Measurements from ENCODE around the gene COL8A1.

Gene COL8A1

DNA sequence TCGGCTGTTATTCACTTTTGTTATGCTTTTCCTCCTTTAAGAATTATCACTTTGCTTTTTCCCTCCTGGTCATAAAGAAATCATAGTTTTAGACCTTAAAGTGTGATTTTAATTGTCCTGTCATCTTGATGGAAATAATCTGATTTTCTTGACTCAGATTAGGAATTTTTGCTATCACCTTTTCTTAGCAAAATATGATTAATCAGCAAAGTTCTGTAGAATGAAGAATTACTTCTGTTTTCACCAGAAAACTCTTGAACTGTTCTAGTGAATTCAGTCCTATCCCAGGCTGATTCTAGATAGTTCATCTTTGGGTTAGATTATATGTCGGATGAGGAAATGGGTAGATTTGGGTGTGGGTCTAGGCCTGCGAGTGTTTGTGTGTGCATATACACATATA, 191.4 kb downstream of the COL8A1 start:
- Histone ChIP-seq H3K27me3 (ENCODE audit: insufficient read depth, poor library complexity, severe bottlenecking) (no peaks in the 10 kb centered on the region), H3K4me3 (replicated peaks; ENCODE audit: insufficient read depth, low read length) (no peak overlapping the region), H3K27ac (replicated peaks) (no peak overlapping the region)
- no peak for DNase-seq (ENCODE audit: low read depth in 1 of 2, low spot score in 1 of 2)
- no peak for TF ChIP-seq SPI1 (IDR thresholded peaks at IDR 0.05; ENCODE audit: borderline replicate concordance, low read depth)
- TF ChIP-seq, protein P1, sequence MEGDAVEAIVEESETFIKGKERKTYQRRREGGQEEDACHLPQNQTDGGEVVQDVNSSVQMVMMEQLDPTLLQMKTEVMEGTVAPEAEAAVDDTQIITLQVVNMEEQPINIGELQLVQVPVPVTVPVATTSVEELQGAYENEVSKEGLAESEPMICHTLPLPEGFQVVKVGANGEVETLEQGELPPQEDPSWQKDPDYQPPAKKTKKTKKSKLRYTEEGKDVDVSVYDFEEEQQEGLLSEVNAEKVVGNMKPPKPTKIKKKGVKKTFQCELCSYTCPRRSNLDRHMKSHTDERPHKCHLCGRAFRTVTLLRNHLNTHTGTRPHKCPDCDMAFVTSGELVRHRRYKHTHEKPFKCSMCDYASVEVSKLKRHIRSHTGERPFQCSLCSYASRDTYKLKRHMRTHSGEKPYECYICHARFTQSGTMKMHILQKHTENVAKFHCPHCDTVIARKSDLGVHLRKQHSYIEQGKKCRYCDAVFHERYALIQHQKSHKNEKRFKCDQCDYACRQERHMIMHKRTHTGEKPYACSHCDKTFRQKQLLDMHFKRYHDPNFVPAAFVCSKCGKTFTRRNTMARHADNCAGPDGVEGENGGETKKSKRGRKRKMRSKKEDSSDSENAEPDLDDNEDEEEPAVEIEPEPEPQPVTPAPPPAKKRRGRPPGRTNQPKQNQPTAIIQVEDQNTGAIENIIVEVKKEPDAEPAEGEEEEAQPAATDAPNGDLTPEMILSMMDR (IDR thresholded peaks at IDR 0.05; ENCODE audit: insufficient read depth, low read length) = no peak
- TF ChIP-seq, protein P2, sequence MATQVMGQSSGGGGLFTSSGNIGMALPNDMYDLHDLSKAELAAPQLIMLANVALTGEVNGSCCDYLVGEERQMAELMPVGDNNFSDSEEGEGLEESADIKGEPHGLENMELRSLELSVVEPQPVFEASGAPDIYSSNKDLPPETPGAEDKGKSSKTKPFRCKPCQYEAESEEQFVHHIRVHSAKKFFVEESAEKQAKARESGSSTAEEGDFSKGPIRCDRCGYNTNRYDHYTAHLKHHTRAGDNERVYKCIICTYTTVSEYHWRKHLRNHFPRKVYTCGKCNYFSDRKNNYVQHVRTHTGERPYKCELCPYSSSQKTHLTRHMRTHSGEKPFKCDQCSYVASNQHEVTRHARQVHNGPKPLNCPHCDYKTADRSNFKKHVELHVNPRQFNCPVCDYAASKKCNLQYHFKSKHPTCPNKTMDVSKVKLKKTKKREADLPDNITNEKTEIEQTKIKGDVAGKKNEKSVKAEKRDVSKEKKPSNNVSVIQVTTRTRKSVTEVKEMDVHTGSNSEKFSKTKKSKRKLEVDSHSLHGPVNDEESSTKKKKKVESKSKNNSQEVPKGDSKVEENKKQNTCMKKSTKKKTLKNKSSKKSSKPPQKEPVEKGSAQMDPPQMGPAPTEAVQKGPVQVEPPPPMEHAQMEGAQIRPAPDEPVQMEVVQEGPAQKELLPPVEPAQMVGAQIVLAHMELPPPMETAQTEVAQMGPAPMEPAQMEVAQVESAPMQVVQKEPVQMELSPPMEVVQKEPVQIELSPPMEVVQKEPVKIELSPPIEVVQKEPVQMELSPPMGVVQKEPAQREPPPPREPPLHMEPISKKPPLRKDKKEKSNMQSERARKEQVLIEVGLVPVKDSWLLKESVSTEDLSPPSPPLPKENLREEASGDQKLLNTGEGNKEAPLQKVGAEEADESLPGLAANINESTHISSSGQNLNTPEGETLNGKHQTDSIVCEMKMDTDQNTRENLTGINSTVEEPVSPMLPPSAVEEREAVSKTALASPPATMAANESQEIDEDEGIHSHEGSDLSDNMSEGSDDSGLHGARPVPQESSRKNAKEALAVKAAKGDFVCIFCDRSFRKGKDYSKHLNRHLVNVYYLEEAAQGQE (IDR thresholded peaks at IDR 0.05; ENCODE audit: insufficient replicate concordance, low read depth) = no peak
- TF ChIP-seq GABPA (IDR thresholded peaks at IDR 0.05; ENCODE audit: low read depth) = no peak
- TF ChIP-seq POLR2AphosphoS5 (IDR thresholded peaks at IDR 0.05; ENCODE audit: low read depth) = no peak

DNA sequence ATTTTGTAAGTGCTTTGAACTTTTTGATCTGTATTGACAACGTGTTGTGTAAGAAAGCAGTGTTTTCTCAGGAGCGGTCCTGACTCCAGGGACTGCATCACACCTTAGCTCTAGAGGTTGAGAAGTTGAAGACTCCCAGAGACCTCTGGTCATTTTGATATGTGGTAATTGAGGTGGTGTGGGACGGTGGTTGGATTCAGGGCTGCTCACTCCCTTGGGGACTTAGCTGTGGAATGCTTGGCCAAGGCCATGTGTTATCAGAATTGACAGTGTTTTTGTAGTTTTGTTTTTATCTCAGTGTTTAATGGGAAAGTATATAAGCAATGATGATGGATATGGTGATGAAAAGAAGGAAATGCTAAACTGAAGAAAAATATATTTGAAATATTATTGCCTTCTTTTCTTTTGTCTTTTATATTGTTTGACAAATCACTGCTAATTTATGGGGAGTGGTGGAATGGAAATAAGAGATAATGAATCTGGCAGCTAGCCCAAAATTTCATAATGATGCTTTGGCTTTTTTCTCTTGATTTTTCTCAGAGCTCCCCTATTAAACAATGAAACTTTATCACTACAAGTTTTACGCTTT, 195.3 kb downstream of the COL8A1 start:
- Histone ChIP-seq H3K27ac (replicated peaks) (no peak overlapping the region), H3K27me3 (ENCODE audit: insufficient read depth, poor library complexity, severe bottlenecking) (no peaks in the 10 kb centered on the region), H3K4me3 (replicated peaks; ENCODE audit: insufficient read depth, low read length) (no peak overlapping the region)
- TF ChIP-seq, protein P1 (IDR thresholded peaks at IDR 0.05; ENCODE audit: insufficient read depth, low read length) = no peak
- TF ChIP-seq POLR2AphosphoS5 (IDR thresholded peaks at IDR 0.05; ENCODE audit: low read depth) (no peak), SPI1 (IDR thresholded peaks at IDR 0.05; ENCODE audit: borderline replicate concordance, low read depth) (no peak), GABPA (IDR thresholded peaks at IDR 0.05; ENCODE audit: low read depth) (no peak)
- TF ChIP-seq, protein P2 (IDR thresholded peaks at IDR 0.05; ENCODE audit: insufficient replicate concordance, low read depth) = no peak
- no peak for DNase-seq (ENCODE audit: low read depth in 1 of 2, low spot score in 1 of 2)

DNA sequence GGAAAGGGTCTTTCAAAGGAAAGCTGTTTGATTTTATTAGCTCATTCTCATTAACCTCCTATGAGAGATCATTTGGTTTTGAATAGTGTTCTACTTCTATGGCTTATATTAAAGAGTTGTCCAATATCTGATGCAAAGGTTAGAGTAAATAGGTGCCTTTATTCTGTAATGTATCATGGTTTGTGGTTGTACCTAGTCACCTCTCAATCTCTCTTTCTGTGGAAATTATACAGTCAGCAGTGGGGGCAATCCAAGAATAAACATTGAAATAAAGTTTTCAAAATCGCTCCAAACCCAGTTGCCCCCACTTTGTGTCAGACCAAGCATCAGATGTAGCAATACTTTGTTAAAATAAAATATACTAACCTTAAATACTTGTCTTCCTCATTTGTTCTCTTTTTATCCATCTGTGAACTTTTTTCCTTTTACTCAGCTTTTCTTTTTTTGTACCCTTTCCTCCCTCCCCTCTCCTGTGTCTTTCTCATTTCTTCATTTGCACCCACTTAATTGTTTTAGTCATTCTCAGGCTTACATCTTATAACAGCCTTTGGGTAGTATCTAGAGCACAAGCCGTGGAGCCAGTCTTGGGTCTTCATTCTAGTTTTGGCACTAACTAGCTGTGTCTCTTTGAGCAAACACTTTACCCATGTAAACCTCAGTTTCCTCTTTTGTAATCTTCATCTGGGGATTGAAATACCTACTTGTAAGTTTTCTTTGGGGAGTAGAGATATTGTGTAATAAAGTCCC, 196.0 kb downstream of the COL8A1 start:
- Histone ChIP-seq H3K27me3 (ENCODE audit: insufficient read depth, poor library complexity, severe bottlenecking) (no peaks in the 10 kb centered on the region), H3K27ac (replicated peaks) (no peak overlapping the region), H3K4me3 (replicated peaks; ENCODE audit: insufficient read depth, low read length) (no peak overlapping the region)
- DNase-seq (ENCODE audit: low read depth in 1 of 2, low spot score in 1 of 2) = no peak
- TF ChIP-seq SPI1 (IDR thresholded peaks at IDR 0.05; ENCODE audit: borderline replicate concordance, low read depth) (no peak), POLR2AphosphoS5 (IDR thresholded peaks at IDR 0.05; ENCODE audit: low read depth) (no peak), GABPA (IDR thresholded peaks at IDR 0.05; ENCODE audit: low read depth) (no peak)
- TF ChIP-seq, protein P2 (IDR thresholded peaks at IDR 0.05; ENCODE audit: insufficient replicate concordance, low read depth) = no peak
- TF ChIP-seq, protein P1 (IDR thresholded peaks at IDR 0.05; ENCODE audit: insufficient read depth, low read length) = no peak
